Thyroid gland (tissue), 4 donors: ENCODE data around the gene NFIA. TPM values are rescaled to one million over a fixed set of nuclear protein-coding genes. Genes with fewer than 3 reads are reported as not detected.

Experiments
- DNase-seq, 2 donors: peaks; one replicate each; pipeline ENCODE4 v3.0.0-alpha.2; 2019
- H3K27ac ChIP-seq, 3 donors: fragments of 200-600 bp; sonication (generic); 1 replicate in 2 of 3; 2 replicates in 1 of 3; pipeline ENCODE4 v1.5.1; 2016 to 2019; ENCODE audit warnings: mild to moderate bottlenecking in 1 of 3, moderate library complexity in 1 of 3
- H3K27me3 ChIP-seq: fragments of 200-600 bp; sonication (generic); one replicate; pipeline ENCODE4 v1.5.1; 2019
- H3K36me3 ChIP-seq, 2 donors: fragments of 200-600 bp; sonication (generic); one replicate each; pipeline ENCODE4 v1.5.1; 2016 to 2019
- H3K4me1 ChIP-seq, 2 donors: fragments of 200-600 bp; sonication (generic); one replicate each; pipeline ENCODE4 v1.5.1; 2017 to 2019
- H3K4me3 ChIP-seq, 3 donors: fragments of 200-600 bp; sonication (generic); replicated peaks in 1 of 3; 1 replicate in 2 of 3; 2 replicates in 1 of 3; pipeline ENCODE4 v1.5.1; 2016; ENCODE audit warnings: mild to moderate bottlenecking in 1 of 3
- H3K9me3 ChIP-seq: fragments of 200-600 bp; sonication (generic); one replicate; pipeline ENCODE4 v1.5.1; 2017
- POLR2A ChIP-seq, 2 donors: fragments of 450-650 bp; IDR thresholded peaks; one replicate each; pipeline ENCODE4 v1.6.1; 2017; ENCODE audit warnings: antibody characterized with exemption in 2 of 2, mild to moderate bottlenecking in 2 of 2, moderate library complexity in 1 of 2
- WGBS, 2 donors: methylation state at CpG; one replicate each; pipeline ENCODE4 v1.1.5; 2017; 5-methylcytosine and 5-hydroxymethylcytosine counted together
- intact Hi-C: fragments of 100-400 bp; cut with DNase I; formaldehyde crosslinking; loops from one replicate; pipeline ENCODE4 v1.15.1; 2023
- total RNA-seq, 4 donors: library from RNA; depleted of rRNA; stranded (reverse); fragments of >200 nt; gene quantifications; one replicate each; pipeline ENCODE4 v1.2.3, GENCODE V29; 2016
- TF ChIP-seq, protein P1 (sequence below), 6 experiments: fragments of 200-600 bp in 3 of 6; fragments of 450-650 bp in 3 of 6; sonication (generic) in 3 of 6; IDR thresholded peaks; one replicate each; pipeline ENCODE4 v1.5.1; 2016 to 2019; ENCODE audit warnings: antibody characterized with exemption in 6 of 6, mild to moderate bottlenecking in 2 of 6, inconsistent platforms in 1 of 6, moderate library complexity in 1 of 6

The NFIA gene
- total RNA-seq, 4 donors from 2014 or later = 105 to 149 (median 118) TPM

DNA sequence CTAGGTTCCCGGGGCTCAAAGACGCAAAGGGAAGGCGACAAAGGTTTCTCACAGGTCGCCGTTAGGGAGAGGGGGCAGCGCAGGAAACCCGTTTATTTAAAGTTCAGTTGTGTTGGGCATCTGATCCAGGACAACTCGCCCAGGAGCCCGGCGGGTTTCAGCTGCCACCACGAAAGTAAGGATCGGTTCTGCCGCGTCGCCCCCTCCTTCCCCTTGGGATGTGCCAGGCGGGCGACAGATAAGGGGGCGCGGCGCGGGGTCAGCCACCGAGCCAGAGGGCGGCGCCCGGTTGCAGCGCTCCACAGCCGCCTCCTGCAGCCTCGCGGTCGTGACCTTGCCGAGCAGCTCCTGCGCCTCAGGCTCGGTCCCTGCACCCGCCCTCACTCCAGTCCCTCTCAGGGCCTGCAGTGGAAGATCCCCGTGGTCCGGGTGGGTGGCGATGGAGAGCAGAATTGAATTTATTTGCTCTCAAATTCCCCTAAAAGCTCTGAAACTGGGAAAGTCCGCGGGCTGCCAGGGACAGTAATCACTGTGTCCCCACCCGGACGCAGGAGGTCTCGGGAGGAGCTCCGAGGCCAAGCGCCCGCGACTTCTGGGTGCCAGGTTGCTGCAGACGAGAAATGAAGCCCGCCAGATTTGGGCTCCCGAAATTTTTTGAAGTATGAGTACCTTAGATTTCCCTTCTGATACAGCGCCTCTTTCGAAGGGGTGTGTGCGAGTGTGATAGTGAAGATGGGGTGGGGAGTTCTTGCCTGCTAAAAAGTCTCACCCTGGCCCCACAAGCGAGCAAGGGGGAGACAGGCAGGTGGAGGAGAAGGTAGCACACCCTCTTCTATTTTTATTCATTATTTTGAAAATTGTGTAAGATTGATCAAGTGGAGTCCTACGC is 28.4 kb upstream of the NFIA start:
- no peak for TF ChIP-seq POLR2A (IDR thresholded peaks at IDR 0.05)
- TF ChIP-seq, protein P1, sequence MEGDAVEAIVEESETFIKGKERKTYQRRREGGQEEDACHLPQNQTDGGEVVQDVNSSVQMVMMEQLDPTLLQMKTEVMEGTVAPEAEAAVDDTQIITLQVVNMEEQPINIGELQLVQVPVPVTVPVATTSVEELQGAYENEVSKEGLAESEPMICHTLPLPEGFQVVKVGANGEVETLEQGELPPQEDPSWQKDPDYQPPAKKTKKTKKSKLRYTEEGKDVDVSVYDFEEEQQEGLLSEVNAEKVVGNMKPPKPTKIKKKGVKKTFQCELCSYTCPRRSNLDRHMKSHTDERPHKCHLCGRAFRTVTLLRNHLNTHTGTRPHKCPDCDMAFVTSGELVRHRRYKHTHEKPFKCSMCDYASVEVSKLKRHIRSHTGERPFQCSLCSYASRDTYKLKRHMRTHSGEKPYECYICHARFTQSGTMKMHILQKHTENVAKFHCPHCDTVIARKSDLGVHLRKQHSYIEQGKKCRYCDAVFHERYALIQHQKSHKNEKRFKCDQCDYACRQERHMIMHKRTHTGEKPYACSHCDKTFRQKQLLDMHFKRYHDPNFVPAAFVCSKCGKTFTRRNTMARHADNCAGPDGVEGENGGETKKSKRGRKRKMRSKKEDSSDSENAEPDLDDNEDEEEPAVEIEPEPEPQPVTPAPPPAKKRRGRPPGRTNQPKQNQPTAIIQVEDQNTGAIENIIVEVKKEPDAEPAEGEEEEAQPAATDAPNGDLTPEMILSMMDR (IDR thresholded peaks at IDR 0.05) = no peak
- 37 to 40% methylated on average over 19 to 28 of the region's 54 CpGs for WGBS, 2 donors
- H3K27ac ChIP-seq = peak overlapping the region; percentile 96 to 99 (median 98)
- peak overlapping the region in 2 of 3 donors; percentile 28 to 39 for H3K4me3 ChIP-seq
- DNase-seq = peak; percentile 58 to 59
- H3K36me3 ChIP-seq = no peaks in the 10 kb centered on the region
- intact Hi-C loops = loop anchor here (2.0 to 5.0 kb wide), 3 partner anchors 29 to 398 kb away; partner anchors contain the start of gene NFIA
- H3K4me1 ChIP-seq = peaks cover 45 to 55% of the 10 kb centered on the region in 2 donors
- H3K27me3 ChIP-seq = no peaks in the 10 kb centered on the region
- no peaks in the 10 kb centered on the region for H3K9me3 ChIP-seq

DNA sequence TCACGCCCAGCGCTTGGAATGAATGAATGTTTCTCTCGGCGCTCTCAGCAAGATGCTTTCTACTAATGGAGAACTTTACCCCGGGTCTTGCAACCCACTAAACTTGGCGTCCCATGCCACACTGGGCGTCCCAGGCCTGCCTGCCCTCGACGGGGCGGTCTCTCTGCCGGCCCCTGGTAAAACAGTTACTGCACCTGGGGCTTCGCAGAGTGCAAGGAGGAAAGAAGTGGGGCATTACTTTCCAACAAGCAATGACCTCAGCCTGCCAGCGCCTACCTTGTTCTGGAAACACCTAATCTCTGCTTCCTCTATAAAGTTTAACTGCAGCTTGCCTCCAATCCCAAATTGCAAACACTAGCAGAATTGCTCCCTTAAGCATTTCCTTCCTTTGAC is 27.8 kb upstream of the NFIA start:
- no peak for DNase-seq
- WGBS, 2 donors = 83 to 86% methylated on average over 13 of the region's 13 CpGs

DNA sequence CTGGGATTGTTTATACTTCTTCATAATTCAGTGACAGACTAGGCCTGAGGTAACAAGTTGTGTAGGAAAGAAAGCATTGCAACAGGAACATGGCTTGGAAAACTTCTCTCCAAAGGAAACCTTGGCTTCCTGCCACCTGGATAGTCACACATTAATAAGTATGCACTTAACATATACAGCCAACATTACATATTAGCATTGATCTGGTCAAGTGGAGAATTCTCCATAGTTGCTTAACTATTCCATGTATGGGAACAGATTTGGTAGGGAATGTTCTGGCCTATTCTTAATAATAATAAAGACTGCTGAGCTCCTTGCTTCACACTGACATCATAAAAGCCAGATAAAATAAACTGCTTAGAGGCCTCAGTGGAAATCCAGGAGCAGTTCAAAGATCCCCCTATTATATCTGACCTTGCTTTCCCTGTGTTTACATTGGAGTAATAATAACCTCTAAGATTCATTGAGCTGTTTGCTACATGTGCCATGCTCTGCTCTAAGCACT is 27.2 kb upstream of the NFIA start:
- Histone ChIP-seq H3K9me3 (no peaks in the 10 kb centered on the region), H3K4me3 (no peak overlapping the region), H3K27ac (peak overlapping the region; percentile 96 to 99 (median 98)), H3K4me1 (peaks cover 45 to 47% of the 10 kb centered on the region in 2 donors), H3K36me3 (no peaks in the 10 kb centered on the region), H3K27me3 (no peaks in the 10 kb centered on the region)
- intact Hi-C loops = no loop called here
- no peak for DNase-seq
- no peak for TF ChIP-seq POLR2A (IDR thresholded peaks at IDR 0.05)
- TF ChIP-seq, protein P1 (IDR thresholded peaks at IDR 0.05) = no peak

More for the DNA sequence above, 27.8 kb upstream of the NFIA start:
- no peaks in the 10 kb centered on the region for H3K27me3 ChIP-seq
- TF ChIP-seq, protein P1 (IDR thresholded peaks at IDR 0.05) = no peak
- no peak for TF ChIP-seq POLR2A (IDR thresholded peaks at IDR 0.05)
- H3K4me1 ChIP-seq = peaks cover 45 to 50% of the 10 kb centered on the region in 2 donors
- peak overlapping the region; percentile 96 to 99 (median 98) for H3K27ac ChIP-seq
- intact Hi-C loops = loop anchor here (5.0 kb wide), 2 partner anchors 283 to 398 kb away; no protein-coding TSS in a partner anchor
- no peaks in the 10 kb centered on the region for H3K36me3 ChIP-seq
- no peaks in the 10 kb centered on the region for H3K9me3 ChIP-seq
- peak overlapping the region in 1 of 3 donors; percentile 39 for H3K4me3 ChIP-seq

DNA sequence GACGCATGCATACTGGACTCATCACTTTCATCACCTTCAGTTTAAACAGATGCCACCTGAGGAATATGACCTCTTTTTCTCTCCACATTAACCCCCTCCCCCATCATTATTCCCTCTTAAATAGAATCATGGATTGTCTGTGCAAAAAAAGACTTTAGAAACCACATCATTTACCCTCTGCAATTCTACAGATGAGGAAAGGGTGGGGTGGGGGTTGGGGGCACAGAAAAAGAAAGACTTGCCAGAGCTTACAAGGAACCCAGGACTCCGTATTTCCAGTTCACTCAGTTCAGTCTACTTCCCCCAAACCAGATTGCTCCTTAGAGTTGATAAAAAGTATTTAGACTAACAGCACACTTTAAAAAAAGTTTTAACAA is 26.2 kb upstream of the NFIA start:
- peak overlapping the region in 1 of 3 donors; percentile 59 for H3K4me3 ChIP-seq
- 71 to 84% methylated on average over 2 of the region's 2 CpGs for WGBS, 2 donors
- H3K36me3 ChIP-seq = no peaks in the 10 kb centered on the region
- no peaks in the 10 kb centered on the region for H3K27me3 ChIP-seq
- intact Hi-C loops = no loop called here
- TF ChIP-seq POLR2A (IDR thresholded peaks at IDR 0.05) = no peak
- TF ChIP-seq, protein P1 (IDR thresholded peaks at IDR 0.05) = no peak
- no peaks in the 10 kb centered on the region for H3K9me3 ChIP-seq
- H3K4me1 ChIP-seq = peaks cover 45 to 47% of the 10 kb centered on the region in 2 donors
- peak overlapping the region; percentile 96 to 99 (median 98) for H3K27ac ChIP-seq
- DNase-seq = no peak
